H9 (cell line): Measurements from ENCODE around the gene URAD. TPM values are rescaled to one million over a fixed set of nuclear protein-coding genes. Genes with fewer than 3 reads are reported as not detected.

Source experiments
- DNase-seq: peaks from one replicate; pipeline ENCODE4 v3.0.0-alpha.2; 2017
- H2AFZ ChIP-seq: one replicate; pipeline ENCODE4 v1.6.1; 2013; ENCODE audit warnings: mild to moderate bottlenecking, low read length, control low read depth, moderate library complexity
- H2AK5ac ChIP-seq: 2 replicates; pipeline ENCODE4 v1.6.1; 2013; ENCODE audit warnings: low read length, control low read depth, mixed read lengths; ENCODE audit not compliant: insufficient read length
- H2BK120ac ChIP-seq: one replicate; pipeline ENCODE4 v1.6.1; 2013; ENCODE audit warnings: low read depth, mild to moderate bottlenecking, low read length, control low read depth, inconsistent platforms; ENCODE audit not compliant: poor library complexity, severe bottlenecking
- H2BK12ac ChIP-seq: 2 replicates; pipeline ENCODE4 v1.6.1; 2013; ENCODE audit warnings: low read length, control low read depth, mixed read lengths, low read depth; ENCODE audit not compliant: insufficient read length
- H2BK15ac ChIP-seq: 2 replicates; pipeline ENCODE4 v1.6.1; 2013; ENCODE audit warnings: low read depth, low read length, control low read depth
- H2BK20ac ChIP-seq: one replicate; pipeline ENCODE4 v1.6.1; 2013; ENCODE audit warnings: low read depth, mild to moderate bottlenecking, low read length, control low read depth, inconsistent platforms; ENCODE audit not compliant: poor library complexity, severe bottlenecking
- H2BK5ac ChIP-seq: 2 replicates; pipeline ENCODE4 v1.6.1; 2013; ENCODE audit warnings: low read length, control low read depth, mixed read lengths; ENCODE audit not compliant: insufficient read length
- H3K14ac ChIP-seq: 2 replicates; pipeline ENCODE4 v1.6.1; 2013; ENCODE audit warnings: low read length, control low read depth; ENCODE audit not compliant: insufficient read depth
- H3K18ac ChIP-seq: 2 replicates; pipeline ENCODE4 v1.6.1; 2013; ENCODE audit warnings: low read depth, mild to moderate bottlenecking, mixed read lengths, low read length, control low read depth; ENCODE audit not compliant: insufficient read length
- H3K23ac ChIP-seq: 2 replicates; pipeline ENCODE4 v1.6.1; 2013; ENCODE audit warnings: low read length, control low read depth, mixed read lengths, low read depth; ENCODE audit not compliant: insufficient read length
- H3K23me2 ChIP-seq: 2 replicates; pipeline ENCODE4 v1.6.1; 2013; ENCODE audit warnings: low read depth, mild to moderate bottlenecking, mixed read lengths, low read length, control low read depth; ENCODE audit not compliant: insufficient read length, poor library complexity, severe bottlenecking
- H3K27ac ChIP-seq: 2 replicates; pipeline ENCODE4 v1.5.1; 2013; ENCODE audit warnings: low read length, control low read depth, mixed read lengths, low read depth; ENCODE audit not compliant: insufficient read length
- H3K27me3 ChIP-seq: 2 replicates; pipeline ENCODE4 v1.6.1; 2013; ENCODE audit warnings: low read length, control low read depth, inconsistent platforms; ENCODE audit not compliant: insufficient read depth
- H3K4ac ChIP-seq: 2 replicates; pipeline ENCODE4 v1.6.1; 2013; ENCODE audit warnings: low read depth, mild to moderate bottlenecking, control low read depth, inconsistent platforms, low read length, moderate library complexity
- H3K4me1 ChIP-seq: 2 replicates; pipeline ENCODE4 v1.6.1; 2013; ENCODE audit warnings: low read length, control low read depth, inconsistent platforms; ENCODE audit not compliant: insufficient read depth
- H3K4me2 ChIP-seq: 2 replicates; pipeline ENCODE4 v1.6.1; 2013; ENCODE audit warnings: low read length, control low read depth, mixed read lengths; ENCODE audit not compliant: insufficient read length, insufficient read depth
- H3K56ac ChIP-seq: 2 replicates; pipeline ENCODE4 v1.6.1; 2013; ENCODE audit warnings: low read depth, mild to moderate bottlenecking, mixed read lengths, low read length, control low read depth; ENCODE audit not compliant: insufficient read length
- H3K79me1 ChIP-seq: 2 replicates; pipeline ENCODE4 v1.6.1; 2013; ENCODE audit warnings: low read depth, mild to moderate bottlenecking, moderate library complexity, low read length, control low read depth, inconsistent platforms; ENCODE audit not compliant: insufficient read depth, poor library complexity, severe bottlenecking
- H3K79me2 ChIP-seq: 2 replicates; pipeline ENCODE4 v1.6.1; 2013; ENCODE audit warnings: low read length, control low read depth, inconsistent platforms; ENCODE audit not compliant: insufficient read depth
- H3K9ac ChIP-seq: 2 replicates; pipeline ENCODE4 v1.6.1; 2013; ENCODE audit warnings: low read length, control low read depth, mixed read lengths; ENCODE audit not compliant: insufficient read length; ENCODE audit errors: extremely low read depth
- H3K9me3 ChIP-seq: one replicate; pipeline ENCODE4 v1.6.1; 2013; ENCODE audit warnings: low read depth, low read length, inconsistent platforms; ENCODE audit not compliant: control insufficient read depth
- H3T11ph ChIP-seq: one replicate; pipeline ENCODE4 v1.6.1; 2013; ENCODE audit warnings: mild to moderate bottlenecking, low read length, control low read depth, inconsistent platforms
- H4K20me1 ChIP-seq: one replicate; pipeline ENCODE4 v1.6.1; 2013; ENCODE audit not compliant: control insufficient read depth, insufficient read length, insufficient read depth
- H4K5ac ChIP-seq: 2 replicates; pipeline ENCODE4 v1.6.1; 2013; ENCODE audit warnings: low read depth, mild to moderate bottlenecking, mixed read lengths, low read length, control low read depth; ENCODE audit not compliant: insufficient read length
- H4K8ac ChIP-seq: replicated peaks from 2 replicates; pipeline ENCODE4 v1.6.1; 2013; ENCODE audit warnings: low read length, control low read depth, mixed read lengths, low read depth; ENCODE audit not compliant: insufficient read length
- H4K91ac ChIP-seq: 2 replicates; pipeline ENCODE4 v1.6.1; 2013; ENCODE audit warnings: low read depth, mild to moderate bottlenecking, moderate library complexity, mixed read lengths, low read length, control low read depth; ENCODE audit not compliant: insufficient read length
- H3K27ac Mint-ChIP-seq, 3 experiments: 2 replicates in 2 of 3; 3 replicates in 1 of 3; pipeline ENCODE4 v1.8.0; 2020 to 2021; ENCODE audit warnings: mixed read lengths in 3 of 3, mild to moderate bottlenecking in 1 of 3, moderate library complexity in 1 of 3
- H3K27me3 Mint-ChIP-seq: 2 replicates; pipeline ENCODE4 v1.8.0; 2021; ENCODE audit warnings: low read depth, mild to moderate bottlenecking, moderate library complexity, mixed read lengths
- H3K36me3 Mint-ChIP-seq, 3 experiments: 2 replicates in 2 of 3; 3 replicates in 1 of 3; pipeline ENCODE4 v1.8.0; 2020 to 2021; ENCODE audit warnings: low read depth in 3 of 3, mixed read lengths in 3 of 3; ENCODE audit not compliant: insufficient read depth in 1 of 3
- H3K4me1 Mint-ChIP-seq, 2 experiments: 2 replicates each; pipeline ENCODE4 v1.8.0; 2020; ENCODE audit warnings: mixed read lengths in 2 of 2
- H3K4me3 Mint-ChIP-seq, 2 experiments: 2 replicates in 1 of 2; 3 replicates in 1 of 2; pipeline ENCODE4 v1.8.0; 2020 to 2021; ENCODE audit warnings: mild to moderate bottlenecking in 2 of 2, mixed read lengths in 2 of 2, moderate library complexity in 1 of 2
- H3K9me3 Mint-ChIP-seq, 2 experiments: 2 replicates in 1 of 2; 3 replicates in 1 of 2; pipeline ENCODE4 v1.8.0; 2020; ENCODE audit warnings: mild to moderate bottlenecking in 2 of 2, mixed read lengths in 2 of 2, moderate library complexity in 1 of 2
- CTCF ChIP-seq: fragments of 200-600 bp; sonication (generic); conservative IDR thresholded peaks from 3 replicates; pipeline ENCODE4 v1.8.0; 2021; ENCODE audit warnings: antibody characterized with exemption, mild to moderate bottlenecking
- WGBS: extraction: QIAGEN DNeasy Blood & Tissue Kit; methylation state at CpG from one replicate; pipeline ENCODE4 v1.1.7; 2013; ENCODE audit warnings: missing lambda C conversion rate, low lambda C conversion rate, mixed read lengths; ENCODE audit not compliant: insufficient read length; ENCODE audit errors: extremely low coverage; 5-methylcytosine and 5-hydroxymethylcytosine counted together
- total RNA-seq: library from RNA; stranded (reverse); gene quantifications from 2 replicates; pipeline ENCODE4 v1.2.1, GENCODE V29; 2021

URAD gene
- total RNA-seq, 1 experiment from 2014 or later: not detected

DNA sequence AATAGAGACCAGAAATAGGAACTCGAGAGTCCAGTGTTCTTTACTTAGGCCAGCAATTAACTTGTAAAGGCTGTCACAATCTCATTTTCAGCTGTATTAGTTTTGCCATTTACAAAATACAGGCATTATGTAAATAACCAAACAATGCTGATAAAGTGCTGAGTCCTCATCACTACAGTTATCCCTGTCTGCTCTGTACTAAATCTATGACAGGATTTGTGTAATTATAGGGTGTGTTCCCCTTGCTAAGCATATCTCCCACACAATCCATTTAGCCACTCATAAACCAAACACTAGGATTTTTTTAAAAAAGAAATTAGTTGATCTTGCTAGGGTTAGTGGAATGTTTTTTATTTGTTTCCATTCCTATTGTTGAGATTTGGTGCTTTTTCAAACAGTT lies 45.5 kb downstream of the URAD start:
- no peaks in the 10 kb centered on the region for H3K79me1 ChIP-seq
- no peak overlapping the region for H3T11ph ChIP-seq
- no peak overlapping the region for H2BK12ac ChIP-seq
- H4K5ac ChIP-seq: no peak overlapping the region
- H4K91ac ChIP-seq: no peak overlapping the region
- H3K9me3 ChIP-seq: no peaks in the 10 kb centered on the region
- H3K14ac ChIP-seq: no peak overlapping the region
- no CpG with 5 or more reads among the region's 1 CpG for WGBS
- no peak overlapping the region for H2BK5ac ChIP-seq
- H4K8ac ChIP-seq: no peak overlapping the region
- H3K4me1 ChIP-seq: no peaks in the 10 kb centered on the region
- H3K4me2 ChIP-seq: no peak overlapping the region
- Mint-ChIP-seq H3K4me1 (no peaks in the 10 kb centered on the region), H3K27ac (no peak overlapping the region), H3K4me3 (no peak overlapping the region), H3K27me3 (peaks cover 90% of the 10 kb centered on the region), H3K36me3 (no peaks in the 10 kb centered on the region; a peak in 1 of 7 replicates), H3K9me3 (peaks cover 9 to 11% of the 10 kb centered on the region in 2 experiments; a peak in 4 of 5 replicates)
- H3K27ac ChIP-seq: no peak overlapping the region
- H3K27me3 ChIP-seq: no peaks in the 10 kb centered on the region; the same call in 1 of the 2 replicates
- TF ChIP-seq CTCF: no peak
- H3K23me2 ChIP-seq: no peaks in the 10 kb centered on the region
- no peak overlapping the region for H3K4ac ChIP-seq
- H3K23ac ChIP-seq: no peak overlapping the region
- no peak for DNase-seq
- no peaks in the 10 kb centered on the region for H3K79me2 ChIP-seq
- no peaks in the 10 kb centered on the region for H4K20me1 ChIP-seq
- H3K56ac ChIP-seq: no peak overlapping the region
- no peak overlapping the region for H2BK15ac ChIP-seq
- no peak overlapping the region for H2BK120ac ChIP-seq
- H2AFZ ChIP-seq: no peak overlapping the region
- H2AK5ac ChIP-seq: no peak overlapping the region
- no peak overlapping the region for H3K18ac ChIP-seq
- H3K9ac ChIP-seq: no peak overlapping the region
- H2BK20ac ChIP-seq: no peak overlapping the region
